ENCODE data around the gene EMP3.

Gene EMP3

DNA sequence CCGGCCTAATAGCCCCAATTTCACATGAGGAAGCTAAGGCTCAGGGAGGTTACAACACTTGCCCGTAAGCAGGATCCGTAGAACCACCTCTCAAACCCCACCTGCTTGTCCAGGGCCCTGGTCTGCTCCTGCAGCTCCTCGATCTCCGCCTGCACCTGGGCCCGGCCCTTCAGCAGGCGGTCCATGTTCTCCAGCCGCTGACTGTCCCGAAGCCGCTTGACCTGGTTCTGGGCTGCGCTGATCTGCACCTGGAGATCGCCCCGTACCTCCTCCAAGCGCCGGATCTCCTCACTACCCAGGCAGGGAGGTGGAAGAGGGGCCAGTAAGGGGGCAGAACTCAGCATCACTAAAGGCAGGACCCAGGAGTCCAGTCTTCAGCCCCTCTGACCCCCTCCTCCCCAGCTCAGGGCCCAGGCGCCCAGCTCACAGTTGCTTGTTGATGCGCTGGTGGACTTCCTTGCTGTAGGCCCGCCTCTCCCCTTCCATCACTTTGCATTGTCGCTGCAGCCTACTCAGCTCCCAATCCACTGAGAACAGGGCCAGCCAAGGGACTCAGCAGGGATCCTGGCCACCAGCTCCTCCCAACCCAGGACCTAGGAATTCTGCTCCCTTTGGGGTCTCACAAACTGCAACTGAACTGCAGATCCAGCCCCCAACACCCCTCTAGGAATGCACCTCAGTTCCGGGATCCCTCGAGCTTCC lies 6.9 kb upstream of the EMP3 start:
- no peak for DNase-seq

GRCh38 chr19:48319647-48320541 lies 5.5 kb upstream of the EMP3 start:
- DNase-seq = peak; percentile 24

GRCh38 chr19:48321372-48321621 lies 4.1 kb upstream of the EMP3 start:
- DNase-seq = peak; percentile 88

DNA sequence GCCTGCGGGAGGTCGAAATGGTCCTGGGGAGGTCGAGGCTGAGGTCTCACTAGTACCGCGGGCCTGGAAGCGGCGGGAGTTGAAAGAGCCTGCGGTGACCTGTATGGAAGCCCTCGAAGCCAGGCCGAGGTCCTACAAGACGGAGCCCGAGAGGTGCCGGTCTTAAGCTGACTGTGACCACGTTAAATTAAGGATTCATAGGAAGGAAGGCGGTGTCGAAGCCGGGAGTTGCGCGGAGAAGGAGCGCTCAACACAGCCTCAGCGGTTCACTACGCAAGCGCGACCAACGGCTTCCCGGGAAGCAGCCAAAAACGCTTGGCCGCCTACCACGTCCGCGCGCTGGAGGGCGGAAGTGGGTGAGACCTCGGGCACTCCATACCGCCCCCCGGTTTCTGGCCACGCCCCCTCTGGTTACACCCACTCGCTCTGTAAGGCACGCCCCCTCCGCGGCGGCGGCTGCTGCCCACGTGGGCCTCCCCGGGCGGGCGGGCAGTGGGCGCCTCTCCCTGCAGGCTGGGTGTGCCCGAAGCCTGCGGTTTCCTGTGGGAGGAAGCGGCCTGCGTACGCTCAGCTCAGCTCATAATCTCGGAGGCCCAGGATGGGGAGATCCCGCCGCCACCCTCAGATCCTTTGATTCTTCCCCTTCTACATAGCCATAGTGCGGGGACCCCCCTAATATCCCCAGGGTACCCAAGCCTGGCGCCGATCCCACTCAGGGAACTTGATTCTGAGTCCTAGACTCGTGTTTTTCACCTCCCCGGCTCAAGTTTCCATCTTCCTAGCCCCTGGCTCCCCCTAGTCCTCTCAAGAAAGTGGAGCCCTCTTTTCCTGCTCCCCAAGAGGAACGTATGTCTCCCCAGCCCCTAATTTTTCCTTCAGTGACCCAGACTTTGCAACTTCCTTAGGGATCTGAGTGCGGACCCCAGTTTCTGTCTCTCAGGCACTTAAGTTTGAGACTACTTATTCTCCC lies 3.4 kb upstream of the EMP3 start:
- DNase-seq = peak; percentile 90

DNA sequence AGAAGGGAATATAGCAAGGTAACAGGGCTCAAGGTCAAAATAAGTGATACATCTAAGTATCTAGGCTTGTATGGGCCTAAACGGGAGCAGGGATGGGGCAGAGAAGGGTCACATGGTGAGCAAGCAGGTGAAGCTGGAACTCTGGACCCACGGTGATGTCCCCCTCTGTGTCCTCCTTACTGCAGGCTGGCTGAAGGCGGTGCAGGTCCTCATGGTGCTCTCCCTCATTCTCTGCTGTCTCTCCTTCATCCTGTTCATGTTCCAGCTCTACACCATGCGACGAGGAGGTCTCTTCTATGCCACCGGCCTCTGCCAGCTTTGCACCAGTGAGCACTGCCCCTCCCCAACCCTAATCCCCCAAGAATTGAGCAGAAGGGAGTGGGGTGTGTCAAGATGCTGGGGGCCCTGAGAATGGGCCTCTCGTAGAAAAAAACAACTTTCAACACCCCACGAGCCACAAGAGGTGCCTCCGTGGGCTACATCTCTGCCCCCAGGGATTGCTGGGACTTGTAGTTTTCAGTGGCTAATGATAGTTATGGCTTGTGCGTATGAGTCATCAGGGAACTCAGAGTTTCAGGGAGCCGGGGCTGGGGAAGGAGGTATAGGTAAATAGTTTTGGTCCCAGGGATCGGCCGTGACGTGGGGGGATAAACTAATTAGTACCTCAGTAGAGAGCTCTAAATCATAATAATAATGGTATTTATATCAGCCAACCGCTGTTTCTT lies 4.0 kb downstream of the EMP3 start:
- DNase-seq = no peak

GRCh38 chr19:48330012-48330681 lies 4.8 kb downstream of the EMP3 start:
- peak; percentile 95 for DNase-seq

GRCh38 chr19:48332351-48332661 lies 7.0 kb downstream of the EMP3 start:
- DNase-seq = no peak

- DNase-seq = peak; percentile 99
Measured at GRCh38 chr19:48332662-48333466, 7.5 kb downstream of the EMP3 start.

- peak; percentile 79 for DNase-seq
Measured at GRCh38 chr19:48333467-48334384, 8.4 kb downstream of the EMP3 start.

DNA sequence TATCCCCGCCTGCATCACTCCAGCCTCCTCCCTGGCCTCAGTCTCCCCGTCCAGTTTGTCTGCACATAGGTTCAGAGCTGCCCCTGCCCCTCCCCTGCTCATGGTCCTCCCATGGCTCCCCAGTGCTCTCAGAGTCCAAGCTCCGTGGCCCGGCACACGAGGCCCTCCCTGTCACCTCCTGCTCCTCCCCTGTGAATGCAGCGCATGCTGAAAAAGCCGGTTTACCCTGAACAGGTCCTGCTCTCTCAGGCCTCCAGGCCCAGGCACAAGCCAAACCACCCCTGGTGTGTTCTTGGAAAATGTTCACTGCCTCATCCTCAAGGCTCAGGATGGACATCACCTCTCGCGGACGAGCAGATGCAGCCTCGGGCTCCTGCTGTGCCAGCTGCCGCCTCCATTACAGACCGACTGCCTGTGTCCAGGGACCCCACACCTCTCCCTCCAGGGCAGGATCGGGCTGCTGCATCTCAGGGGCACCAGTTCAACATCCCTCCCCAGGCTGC lies 13.0 kb downstream of the EMP3 start:
- no peak for DNase-seq

- DNase-seq = no peak
Measured at GRCh38 chr19:48338802-48339503, 13.6 kb downstream of the EMP3 start.

- peak; percentile 93 for DNase-seq
Measured at GRCh38 chr19:48340995-48341394, 15.6 kb downstream of the EMP3 start.

GRCh38 chr19:48341515-48342413 lies 16.4 kb downstream of the EMP3 start:
- no peak for DNase-seq

GRCh38 chr19:48342414-48342738 lies 17.0 kb downstream of the EMP3 start:
- DNase-seq = no peak

- no peak for DNase-seq
Measured at GRCh38 chr19:48342841-48343540, 17.6 kb downstream of the EMP3 start.

DNA sequence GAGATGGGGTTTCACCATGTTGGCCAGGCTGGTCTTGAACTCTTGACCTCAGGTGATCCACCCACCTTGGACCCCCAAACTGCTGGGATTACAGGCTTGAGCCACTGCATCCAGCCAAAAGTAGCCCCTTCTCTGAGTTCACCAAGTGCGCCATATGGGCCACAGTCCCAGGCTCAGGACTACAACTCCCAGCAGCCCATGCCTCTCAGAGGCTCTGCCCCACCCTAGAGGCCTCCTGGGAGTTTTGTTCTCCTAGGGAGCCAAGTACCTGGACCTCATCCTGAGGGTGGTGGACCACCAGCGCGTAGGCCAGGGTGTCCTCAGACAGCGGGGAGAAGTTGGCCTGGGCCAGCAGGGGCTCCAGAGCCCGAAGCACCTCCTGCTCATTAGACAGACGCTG lies 19.5 kb downstream of the EMP3 start:
- no peak for DNase-seq

- no peak for DNase-seq
Measured at GRCh38 chr19:48346191-48346590, 20.8 kb downstream of the EMP3 start.

DNA sequence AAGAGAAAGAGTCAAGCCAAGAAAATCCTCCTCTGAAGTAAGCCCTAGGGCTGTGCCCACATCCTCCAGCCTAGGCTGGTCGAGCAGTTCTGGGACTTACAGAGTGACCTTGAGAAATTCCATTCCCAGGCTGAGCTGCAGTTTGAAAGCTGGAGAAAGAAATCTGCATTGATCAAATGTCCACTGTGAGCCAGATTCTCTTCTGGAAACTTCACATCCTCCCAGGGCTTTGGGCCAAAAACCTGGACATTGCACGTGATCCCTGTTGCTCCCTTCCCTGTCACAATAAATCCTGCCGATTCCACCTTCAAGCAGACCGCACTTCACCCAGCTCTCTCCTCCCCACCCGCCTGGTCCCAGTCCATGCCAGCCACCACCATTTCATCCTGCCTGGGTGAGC lies 22.7 kb downstream of the EMP3 start:
- no peak for DNase-seq
